Amniotic epithelial cell (primary cell): ENCODE results near the gene HECTD2.
"Not testable (repeated sequence)": the region's sequence is repeated elsewhere in the genome, so short reads cannot be mapped to it uniquely, and the experiment has no call there.

Experiments used
- DNase-seq: peaks from one replicate; pipeline ENCODE4 v3.0.0-alpha.2; 2010; ENCODE audit warnings: low read depth

HECTD2 gene

GRCh38 chr10:91411621-91412020 is 1.5 kb downstream of the HECTD2 start:
- no peak for DNase-seq

- no peak for DNase-seq
These were observed 2.4 kb downstream of the HECTD2 start for GRCh38 chr10:91412354-91413087.

DNA sequence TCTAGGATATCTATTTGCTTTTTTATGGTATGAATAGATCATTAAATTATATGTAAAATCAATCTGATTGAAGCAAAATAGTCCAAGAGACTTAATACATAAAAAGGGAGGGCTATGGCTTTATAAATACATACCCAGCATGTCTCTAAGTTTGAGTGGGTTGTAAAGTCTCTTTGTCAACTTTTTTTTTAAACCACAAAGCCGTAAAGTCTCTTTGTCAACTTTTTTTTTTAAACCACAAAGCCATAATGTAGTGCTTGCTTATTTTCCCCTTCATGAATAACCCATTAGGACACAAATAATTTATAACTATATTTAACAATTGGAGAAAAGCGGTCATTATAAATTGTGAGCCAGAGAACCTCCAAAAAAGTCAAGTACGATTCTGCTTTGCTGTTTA is 5.7 kb downstream of the HECTD2 start:
- peak; percentile 53 for DNase-seq

GRCh38 chr10:91416339-91416855 is 6.3 kb downstream of the HECTD2 start:
- no peak for DNase-seq

DNA sequence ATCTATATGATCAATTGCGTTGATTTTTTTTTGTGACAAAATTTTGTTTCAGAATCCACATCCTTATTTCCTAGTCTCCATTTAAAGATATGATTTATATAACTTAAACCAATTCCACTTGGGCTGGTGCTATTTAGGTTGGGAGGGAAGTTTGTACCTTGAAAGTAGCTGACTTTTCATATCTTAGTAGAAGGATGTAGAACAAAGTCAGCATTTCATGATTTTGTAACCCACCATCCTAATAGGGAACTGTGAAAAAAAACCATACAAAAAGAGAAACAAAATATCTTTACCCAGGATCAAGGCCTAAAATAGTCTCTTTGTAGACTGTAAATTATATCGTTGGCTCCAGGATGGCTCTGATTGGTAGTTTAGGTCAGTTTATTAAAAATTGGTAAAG is 8.3 kb downstream of the HECTD2 start:
- no peak for DNase-seq

- no peak for DNase-seq
These were observed 10.7 kb downstream of the HECTD2 start for GRCh38 chr10:91420868-91421267.

GRCh38 chr10:91422915-91423314 is 12.8 kb downstream of the HECTD2 start:
- no peak for DNase-seq

- no peak for DNase-seq
These were observed 13.9 kb downstream of the HECTD2 start for GRCh38 chr10:91424016-91424415.

DNA sequence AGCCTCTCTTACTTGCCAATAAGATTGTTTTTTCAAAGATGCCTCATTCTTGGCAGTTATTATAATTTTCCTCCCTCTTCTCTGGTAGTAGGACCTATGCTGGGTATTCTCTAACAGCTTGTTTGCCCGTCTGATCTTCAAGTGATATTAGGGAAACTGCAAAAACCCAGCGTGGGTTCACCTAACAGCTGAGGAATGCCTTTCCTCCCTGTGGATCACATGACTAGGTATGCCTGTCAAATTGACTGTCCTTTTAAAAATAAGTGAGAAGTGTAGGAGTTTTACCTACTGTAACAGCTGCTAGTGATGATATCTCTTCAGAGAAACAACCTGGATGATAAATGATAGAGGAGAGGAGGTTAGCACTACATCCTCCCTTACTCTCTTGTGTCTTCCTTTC is 22.0 kb downstream of the HECTD2 start:
- DNase-seq = no peak

GRCh38 chr10:91433620-91434019 is 23.5 kb downstream of the HECTD2 start:
- no peak for DNase-seq

GRCh38 chr10:91434041-91434440 is 23.9 kb downstream of the HECTD2 start:
- no peak for DNase-seq

DNA sequence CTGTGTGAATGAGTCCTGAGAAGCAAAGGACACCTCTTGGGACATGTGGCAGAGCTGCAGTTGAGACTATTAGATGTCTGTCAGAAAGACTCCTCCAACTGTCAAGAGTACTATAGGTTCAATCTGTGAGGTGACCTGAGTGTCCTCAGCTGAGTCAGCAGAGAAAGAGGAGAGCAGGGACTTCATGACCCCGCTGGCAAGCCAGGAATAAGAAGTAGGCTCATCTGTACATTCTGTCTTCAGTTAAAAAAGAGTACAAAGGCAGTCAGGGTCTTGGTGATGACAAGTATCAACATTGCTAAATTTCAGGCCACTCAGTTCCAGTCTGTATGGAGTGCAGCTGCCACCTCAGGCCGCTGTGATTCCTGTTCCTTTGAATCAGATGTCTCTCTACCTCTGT is 25.1 kb downstream of the HECTD2 start:
- DNase-seq = no peak

DNA sequence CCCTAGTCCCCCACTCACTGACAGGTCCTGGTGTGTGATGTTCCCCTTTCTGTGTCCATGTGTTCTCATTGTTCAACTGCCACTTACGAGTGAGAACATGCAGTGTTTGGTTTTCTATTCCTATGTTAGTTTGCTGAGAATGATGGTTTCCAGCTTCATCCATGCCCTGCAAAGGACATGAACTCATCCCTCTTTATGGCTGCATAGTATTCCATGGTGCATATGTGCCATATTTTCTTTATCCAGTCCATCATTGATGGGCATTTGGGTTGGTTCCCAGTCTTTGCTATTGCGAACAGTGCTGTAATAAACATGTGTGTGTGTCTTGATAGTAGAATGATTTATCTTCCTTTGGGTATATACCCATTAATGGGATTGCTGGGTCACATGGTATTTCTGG is 28.1 kb downstream of the HECTD2 start:
- DNase-seq = not testable (repeated sequence)

DNA sequence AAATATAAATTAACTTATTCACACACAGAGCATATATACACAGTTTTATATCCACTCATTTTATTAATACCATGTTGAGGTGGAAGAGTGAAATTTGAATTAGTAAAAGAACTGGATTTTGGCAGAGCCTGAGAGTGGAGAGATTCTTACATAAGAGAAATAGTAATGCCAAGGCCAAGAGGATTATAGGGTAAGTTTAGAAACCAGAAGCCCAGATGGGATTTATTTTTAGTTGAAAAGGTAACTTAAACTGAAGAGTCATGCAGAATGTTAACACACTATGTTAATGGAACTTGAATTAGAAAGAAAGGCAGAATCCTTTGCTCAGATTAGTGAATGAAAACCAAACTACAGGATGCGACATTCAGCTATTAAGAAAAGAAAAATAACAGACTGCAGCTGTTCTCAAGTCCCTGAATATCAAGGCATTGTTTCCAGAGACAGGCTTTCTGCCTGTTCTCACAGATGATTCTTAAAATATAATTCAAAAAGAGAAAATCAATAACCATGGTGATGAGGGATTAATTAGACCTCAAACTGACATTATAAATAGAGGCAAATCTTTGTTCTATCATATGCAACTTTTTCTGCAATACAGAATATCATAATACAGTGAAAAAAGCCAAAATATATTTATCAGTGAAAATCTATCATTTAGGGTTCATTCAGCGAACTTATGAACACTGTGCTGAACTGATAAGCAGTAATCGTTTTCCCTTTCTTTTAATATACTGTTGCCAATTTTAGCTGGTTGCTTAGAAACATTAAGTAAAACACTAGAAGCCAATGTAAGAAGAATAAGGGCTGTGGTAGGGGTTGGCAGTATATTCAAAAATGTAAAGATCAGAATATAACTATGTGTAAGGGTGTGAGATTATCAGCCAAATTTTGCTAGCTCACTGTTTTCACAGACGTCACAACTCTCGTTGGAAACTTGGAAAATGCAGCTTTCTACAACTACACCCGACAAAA is 34.4 kb downstream of the HECTD2 start:
- no peak for DNase-seq

- no peak for DNase-seq
These were observed 41.9 kb downstream of the HECTD2 start for GRCh38 chr10:91452063-91452462.

- no peak for DNase-seq
These were observed 43.4 kb downstream of the HECTD2 start for GRCh38 chr10:91453535-91453934.

GRCh38 chr10:91455135-91455534 is 45.0 kb downstream of the HECTD2 start:
- DNase-seq = not testable (repeated sequence)

- no peak for DNase-seq
These were observed 50.5 kb downstream of the HECTD2 start for GRCh38 chr10:91460681-91461080.

- peak; percentile 25 for DNase-seq
These were observed 52.3 kb downstream of the HECTD2 start for GRCh38 chr10:91462423-91462822.

DNA sequence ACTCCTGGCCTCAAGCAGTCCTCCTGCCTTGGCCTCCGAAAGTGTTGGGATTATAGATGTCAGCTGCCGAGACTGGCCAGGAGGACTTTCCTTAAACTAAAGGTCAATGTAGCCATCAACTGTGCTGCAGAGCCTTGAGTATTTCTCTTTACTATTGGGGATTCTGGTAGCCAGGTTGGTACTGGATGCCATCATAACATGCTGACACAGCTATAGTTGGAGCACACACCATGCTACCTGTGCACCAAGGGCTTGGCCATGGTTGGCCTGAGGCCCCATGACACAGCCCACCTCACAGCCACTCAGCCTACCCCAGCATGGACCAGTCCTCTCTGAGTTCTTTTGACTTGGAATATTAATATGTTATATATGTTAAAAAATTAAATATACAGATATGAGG is 54.4 kb downstream of the HECTD2 start:
- DNase-seq = no peak

DNA sequence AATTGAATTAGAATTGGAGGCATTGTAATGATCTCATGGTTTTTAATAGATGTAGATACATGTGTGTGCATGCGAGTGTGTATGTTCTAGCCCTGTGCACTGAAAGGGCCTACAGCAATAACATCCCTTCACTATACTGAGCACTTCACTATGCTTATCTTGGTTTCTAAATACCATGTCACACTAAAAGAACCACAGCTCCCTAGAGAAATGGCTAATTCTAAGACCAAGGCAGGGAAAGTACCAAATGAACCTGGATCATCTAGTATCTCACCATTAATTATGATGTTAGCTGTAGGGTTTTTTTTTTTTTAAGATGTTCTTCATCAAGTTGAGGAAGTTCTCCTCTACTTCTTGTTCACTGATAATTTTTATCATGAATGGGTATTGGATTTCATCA is 55.1 kb downstream of the HECTD2 start:
- DNase-seq = no peak

DNA sequence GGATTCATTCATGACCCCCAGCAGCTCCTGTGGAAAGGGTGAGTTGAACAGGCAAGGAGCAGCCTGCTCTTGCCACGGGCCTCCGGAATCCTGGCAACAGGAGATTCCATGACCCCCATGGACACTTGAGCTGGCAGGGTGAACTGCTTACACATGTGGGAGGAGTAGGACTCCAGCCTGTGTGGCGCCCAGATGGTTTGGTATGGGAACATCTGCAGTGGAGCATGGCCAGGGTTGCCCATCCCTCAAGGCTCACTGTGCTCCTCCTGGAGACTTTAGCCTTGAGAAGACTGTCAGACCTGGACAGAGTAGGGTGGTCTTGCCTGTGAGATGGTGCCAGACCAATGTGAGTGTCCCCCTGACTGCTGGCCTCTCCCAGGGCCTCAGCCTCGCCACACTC is 57.0 kb downstream of the HECTD2 start:
- no peak for DNase-seq

DNA sequence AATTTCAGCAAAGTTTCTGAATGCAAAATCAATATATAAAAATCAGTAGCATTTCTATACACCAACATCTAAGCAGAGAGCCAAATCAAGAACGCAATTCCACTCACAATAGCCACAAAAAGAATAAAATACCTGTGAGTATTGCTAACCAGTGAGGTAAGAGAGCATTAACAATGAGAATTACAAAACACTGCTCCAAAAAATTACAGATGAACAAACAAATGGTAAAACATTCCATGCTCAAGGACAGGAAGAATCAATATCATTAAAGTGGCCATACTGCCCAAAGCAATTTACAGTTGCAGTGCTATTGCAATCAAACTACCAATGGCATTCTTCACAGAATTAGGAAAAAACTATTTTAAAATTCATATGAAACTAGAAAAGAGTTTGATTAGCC is 61.5 kb downstream of the HECTD2 start:
- no peak for DNase-seq
